Ishikawa (cell line): ENCODE data around the gene GSK3A.
A peak's percentile ranks its signal among the peaks of the same experiment; 100 is the strongest.

Source experiments
- CEBPB ChIP-seq: IDR thresholded peaks from 2 replicates; pipeline ENCODE4 v1.6.1; 2012
- CREB1 ChIP-seq: IDR thresholded peaks from 2 replicates; pipeline ENCODE4 v1.6.1; 2012; ENCODE audit warnings: low read depth
- EGR1 ChIP-seq: IDR thresholded peaks from 2 replicates; pipeline ENCODE4 v1.6.1; 2012
- EP300 ChIP-seq: IDR thresholded peaks from 2 replicates; pipeline ENCODE4 v1.6.1; 2012; ENCODE audit warnings: borderline replicate concordance
- FOXM1 ChIP-seq: IDR thresholded peaks from 2 replicates; pipeline ENCODE4 v1.6.1; 2012; ENCODE audit warnings: low read depth, borderline replicate concordance
- MAX ChIP-seq: IDR thresholded peaks from 2 replicates; pipeline ENCODE4 v1.6.1; 2012
- NFIC ChIP-seq: IDR thresholded peaks from 2 replicates; pipeline ENCODE4 v1.6.1; 2012
- RAD21 ChIP-seq: IDR thresholded peaks from 2 replicates; pipeline ENCODE4 v1.6.1; 2012; ENCODE audit warnings: low read depth
- REST ChIP-seq: IDR thresholded peaks from 2 replicates; pipeline ENCODE4 v1.6.1; 2012; ENCODE audit warnings: low read depth, mild to moderate bottlenecking
- TAF1 ChIP-seq: IDR thresholded peaks from 2 replicates; pipeline ENCODE4 v1.6.1; 2012; ENCODE audit warnings: low read depth, mild to moderate bottlenecking
- TCF12 ChIP-seq: IDR thresholded peaks from 2 replicates; pipeline ENCODE4 v1.6.1; 2012; ENCODE audit warnings: low read depth
- TEAD4 ChIP-seq: IDR thresholded peaks from 2 replicates; pipeline ENCODE4 v1.6.1; 2012
- YY1 ChIP-seq: IDR thresholded peaks from 2 replicates; pipeline ENCODE4 v1.6.1; 2012; ENCODE audit warnings: low read depth
- ZBTB7A ChIP-seq: IDR thresholded peaks from 2 replicates; pipeline ENCODE4 v1.6.1; 2012; ENCODE audit warnings: low read depth
- TF ChIP-seq, protein P1 (sequence below): IDR thresholded peaks from 2 replicates; pipeline ENCODE4 v1.6.1; 2012

The GSK3A gene

GRCh38 chr19:42216653-42217519 lies 25.5 kb downstream of the GSK3A start:
- TF ChIP-seq TCF12 (no peak), RAD21 (no peak), TAF1 (no peak), ZBTB7A (peak; percentile 55), MAX (peak; percentile 55), CEBPB (no peak), TEAD4 (no peak), YY1 (no peak), FOXM1 (no peak), REST (no peak), EP300 (no peak), CREB1 (no peak), EGR1 (no peak)

- TF ChIP-seq MAX (no peak), RAD21 (no peak), YY1 (no peak), TEAD4 (no peak), TCF12 (no peak), EP300 (no peak), REST (no peak), CREB1 (no peak), NFIC (no peak), EGR1 (no peak), CEBPB (no peak), FOXM1 (no peak), ZBTB7A (no peak), TAF1 (no peak)
- TF ChIP-seq, protein P1, sequence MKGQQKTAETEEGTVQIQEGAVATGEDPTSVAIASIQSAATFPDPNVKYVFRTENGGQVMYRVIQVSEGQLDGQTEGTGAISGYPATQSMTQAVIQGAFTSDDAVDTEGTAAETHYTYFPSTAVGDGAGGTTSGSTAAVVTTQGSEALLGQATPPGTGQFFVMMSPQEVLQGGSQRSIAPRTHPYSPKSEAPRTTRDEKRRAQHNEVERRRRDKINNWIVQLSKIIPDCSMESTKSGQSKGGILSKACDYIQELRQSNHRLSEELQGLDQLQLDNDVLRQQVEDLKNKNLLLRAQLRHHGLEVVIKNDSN: no peak
These were observed 27.5 kb downstream of the GSK3A start for GRCh38 chr19:42214810-42215485.

GRCh38 chr19:42212886-42213285 lies 29.5 kb downstream of the GSK3A start:
- no peak for TF ChIP-seq TAF1
- no peak for TF ChIP-seq MAX
- no peak for TF ChIP-seq RAD21
- no peak for TF ChIP-seq CEBPB
- TF ChIP-seq FOXM1: no peak
- no peak for TF ChIP-seq YY1
- no peak for TF ChIP-seq ZBTB7A
- TF ChIP-seq TEAD4: no peak
- TF ChIP-seq, protein P1: no peak
- TF ChIP-seq TCF12: no peak
- no peak for TF ChIP-seq EGR1
- no peak for TF ChIP-seq NFIC
- no peak for TF ChIP-seq EP300
- TF ChIP-seq REST: no peak
- TF ChIP-seq CREB1: no peak
